HG02943 (cell line): ENCODE results near the gene TMEM178A.

ENCODE experiments used
- ATAC-seq: cut with Tn5 transposase; IDR thresholded peaks from one replicate; pipeline ENCODE4 v1.9.1; 2021; ENCODE audit warnings: mild to moderate bottlenecking, low read depth, moderate library complexity; ENCODE audit not compliant: unreplicated experiment

The TMEM178A gene

DNA sequence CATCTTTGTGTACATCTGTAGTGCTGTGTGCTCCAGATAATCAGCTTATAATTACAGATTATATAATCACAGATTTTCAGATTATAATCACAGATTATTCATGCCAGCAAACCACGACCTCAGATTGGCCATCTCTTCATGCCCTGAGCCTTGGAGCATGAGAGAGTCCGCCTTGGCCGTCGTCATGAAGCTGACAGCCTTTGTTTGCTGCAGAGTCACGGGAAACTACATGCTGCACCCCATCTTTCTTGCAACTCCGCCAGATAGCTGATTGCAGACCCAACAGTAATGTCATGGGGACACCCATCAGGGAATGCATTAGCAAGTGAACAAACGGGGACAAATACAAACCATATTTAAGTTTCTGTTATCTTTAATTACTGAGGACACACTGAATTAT is 7.3 kb downstream of the TMEM178A start:
- ATAC-seq = no peak

DNA sequence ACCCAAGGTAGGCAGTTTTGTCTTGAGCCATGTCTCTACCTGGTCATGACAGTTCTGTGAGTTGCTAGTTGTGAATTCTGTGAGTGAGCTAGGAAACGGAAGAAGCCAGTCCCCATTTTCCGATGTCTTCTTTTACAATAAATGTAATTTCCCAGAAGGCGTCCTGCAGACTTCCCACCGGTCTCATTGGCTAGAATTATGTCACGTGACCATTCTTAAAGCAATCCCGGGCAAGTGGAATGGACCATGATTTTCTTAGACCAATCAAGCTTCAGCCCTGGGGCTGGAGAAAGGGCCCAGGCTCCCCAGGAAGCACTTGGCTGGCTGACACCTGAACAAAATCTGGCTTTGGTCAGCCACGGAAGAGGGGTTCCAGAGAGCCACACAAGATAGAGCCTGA is 10.6 kb downstream of the TMEM178A start:
- no peak for ATAC-seq

DNA sequence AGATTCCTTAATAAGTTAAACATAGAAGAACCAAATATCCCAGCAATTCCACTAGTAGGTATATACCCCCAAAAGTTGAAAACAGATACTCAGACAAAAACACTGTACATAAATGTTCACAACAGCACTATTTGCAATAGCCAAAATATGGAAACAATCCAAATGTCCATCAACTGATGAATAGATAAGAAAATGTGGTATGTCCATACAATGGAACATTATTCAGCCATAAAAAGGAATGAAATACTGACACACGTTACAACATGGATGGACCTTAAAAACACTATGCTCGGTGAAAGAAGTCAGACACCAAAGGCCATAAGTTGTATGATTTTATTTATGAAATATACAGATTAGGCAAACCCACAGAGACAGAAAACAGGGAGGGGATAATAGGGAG is 12.5 kb downstream of the TMEM178A start:
- no peak for ATAC-seq

DNA sequence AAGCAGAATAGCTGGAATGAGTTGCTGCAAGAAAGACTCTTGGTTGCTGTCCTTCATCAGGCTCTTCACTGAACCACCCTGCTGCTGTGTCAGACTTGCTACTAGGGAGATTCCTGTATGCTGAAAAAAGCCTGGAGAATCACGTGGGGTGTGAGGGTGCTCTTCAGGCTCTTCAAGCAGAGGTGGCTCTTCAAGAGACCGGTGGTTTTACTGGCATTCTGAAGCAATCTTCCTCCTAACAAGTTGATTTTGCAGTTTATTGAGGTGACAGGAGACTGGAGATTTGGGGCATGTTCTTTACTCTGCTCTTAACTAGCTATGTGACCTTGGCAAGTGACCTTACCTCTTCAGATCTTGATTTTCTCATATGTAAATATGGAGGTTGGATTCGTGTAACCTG is 14.1 kb downstream of the TMEM178A start:
- ATAC-seq = no peak

DNA sequence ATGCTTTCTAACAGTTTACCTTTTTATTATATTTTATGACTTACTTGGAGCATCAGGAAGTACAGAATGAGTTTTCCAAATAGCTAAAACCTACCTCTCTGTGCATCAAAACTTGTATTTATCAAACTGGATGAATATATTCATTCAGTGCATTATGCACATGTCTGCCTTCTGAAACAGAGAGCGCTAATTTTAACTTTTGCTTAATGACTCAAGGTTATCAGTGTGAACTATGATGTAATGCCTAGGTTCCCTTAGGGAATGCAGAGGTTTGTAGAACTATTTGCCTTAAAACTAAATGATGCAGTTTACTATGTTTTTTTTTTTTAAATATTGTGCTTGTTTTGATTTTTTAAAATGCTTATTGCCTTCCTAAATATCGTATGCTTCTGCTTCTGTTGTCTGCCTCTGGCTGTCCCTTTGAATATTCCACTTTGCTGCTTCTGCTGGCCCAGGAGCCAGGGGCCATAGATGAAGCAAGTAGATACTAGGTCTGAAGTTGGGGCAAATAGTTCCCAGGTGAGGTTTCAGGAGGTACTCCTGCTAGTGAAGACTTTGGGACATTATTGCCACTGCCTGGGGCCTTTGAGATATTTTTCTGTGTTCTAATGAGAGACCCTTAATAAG is 16.5 kb downstream of the TMEM178A start:
- ATAC-seq = no peak

DNA sequence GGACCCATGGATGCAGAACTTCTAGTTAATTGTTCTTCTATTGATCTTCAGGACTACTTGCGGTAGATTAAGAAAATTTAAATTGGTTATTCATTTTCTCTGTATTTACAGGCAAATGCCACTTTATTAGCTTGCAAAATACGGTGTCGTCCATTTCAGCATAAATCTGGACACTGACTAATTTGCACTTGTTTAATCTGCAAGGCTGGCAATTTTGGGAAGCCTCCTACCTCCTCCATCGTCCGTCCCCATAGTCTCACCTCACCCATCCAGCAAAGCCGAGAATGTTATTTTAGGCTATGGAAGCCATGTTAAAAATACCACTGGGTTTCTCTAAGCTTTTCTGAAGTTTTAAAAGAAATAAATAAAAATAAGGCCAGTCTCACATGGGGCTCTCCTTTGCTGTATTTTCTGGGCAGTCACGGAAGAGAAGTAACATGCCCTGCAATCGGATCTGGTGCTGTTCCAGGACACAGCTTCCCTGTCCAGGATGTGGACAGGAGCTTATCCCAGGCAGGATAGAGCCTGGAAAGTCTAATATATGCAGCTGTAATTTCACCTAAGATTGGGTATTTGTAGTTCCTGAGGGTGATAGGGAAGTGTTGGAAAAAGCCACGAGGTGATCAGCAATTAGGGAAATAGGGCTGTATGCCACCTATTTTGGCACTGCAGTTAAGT is 17.4 kb downstream of the TMEM178A start:
- no peak for ATAC-seq

DNA sequence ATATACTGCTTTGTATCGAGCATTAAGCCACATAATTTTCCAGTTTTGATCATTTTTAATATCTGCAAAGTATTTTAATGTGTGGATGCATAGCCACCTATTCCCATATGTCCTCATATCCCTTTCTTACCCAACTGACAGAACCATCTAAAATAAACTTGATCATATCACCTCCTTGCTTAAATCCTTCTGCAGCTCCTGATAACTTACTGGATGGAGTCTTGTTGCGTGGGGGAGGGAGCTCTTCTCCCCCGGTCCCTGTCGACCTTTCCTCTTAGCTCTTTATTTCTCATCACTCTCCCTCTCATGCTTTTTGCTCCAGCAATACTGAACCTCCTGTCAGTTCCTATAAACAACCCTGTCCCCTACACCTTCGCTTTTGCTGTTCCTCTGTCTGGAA is 18.7 kb downstream of the TMEM178A start:
- ATAC-seq = no peak

DNA sequence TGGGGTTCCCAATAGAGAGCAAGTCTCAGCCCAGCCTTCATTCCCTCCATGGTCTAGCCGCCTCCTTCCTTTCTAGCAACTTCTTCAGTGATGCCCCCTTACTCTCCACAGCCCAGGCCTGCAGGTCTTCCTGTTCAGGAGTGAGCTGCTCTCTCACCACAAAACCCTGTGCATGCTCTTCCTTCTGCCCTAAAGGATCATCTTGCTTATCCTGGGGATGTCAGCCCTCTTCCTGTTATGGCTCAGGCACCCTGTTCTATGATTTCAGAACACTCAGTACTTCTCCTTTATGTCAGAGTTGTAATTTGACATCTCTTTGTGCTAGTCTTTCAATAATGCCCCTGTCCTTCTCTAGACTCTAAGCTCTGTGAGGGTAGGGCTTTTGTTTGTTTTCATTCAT is 19.4 kb downstream of the TMEM178A start:
- no peak for ATAC-seq

DNA sequence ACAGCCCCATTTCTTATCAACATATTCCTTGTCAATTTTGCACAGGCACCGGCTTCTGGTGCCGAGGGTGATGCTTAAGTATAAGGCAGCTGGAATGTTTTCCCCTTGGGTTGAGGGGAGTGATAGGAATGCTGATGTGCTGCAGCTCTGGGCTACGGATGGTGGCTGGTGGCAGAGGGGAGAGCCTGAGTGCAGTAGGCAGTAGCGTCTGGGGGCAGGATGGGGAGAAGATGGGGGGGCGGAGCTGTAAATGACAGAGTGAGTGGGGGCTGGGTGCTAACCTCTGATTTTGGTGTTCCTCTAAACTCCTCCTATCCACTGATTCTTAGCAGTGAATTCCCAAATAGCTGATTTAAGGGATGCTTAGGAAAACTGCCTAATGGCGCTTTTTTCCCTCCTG is 20.7 kb downstream of the TMEM178A start:
- ATAC-seq = no peak

DNA sequence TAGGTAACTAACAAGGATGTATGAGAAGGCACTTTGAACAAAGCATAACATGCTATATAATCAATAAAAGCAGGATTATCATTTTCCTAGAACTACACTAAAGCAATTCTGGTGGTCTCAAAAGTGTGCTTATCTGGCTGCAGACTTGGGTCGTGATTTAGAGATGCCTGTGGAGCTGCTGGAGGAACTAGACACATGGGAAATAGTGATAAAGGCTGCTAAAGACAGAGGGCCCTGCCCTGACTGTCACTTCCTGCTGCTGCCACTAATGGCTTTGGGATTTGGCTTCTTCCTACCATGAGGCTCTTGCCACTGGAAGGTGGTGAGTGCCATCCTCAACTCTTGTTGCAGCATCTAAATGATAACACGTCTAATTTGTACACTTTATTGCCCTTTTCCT is 22.5 kb downstream of the TMEM178A start:
- no peak for ATAC-seq

DNA sequence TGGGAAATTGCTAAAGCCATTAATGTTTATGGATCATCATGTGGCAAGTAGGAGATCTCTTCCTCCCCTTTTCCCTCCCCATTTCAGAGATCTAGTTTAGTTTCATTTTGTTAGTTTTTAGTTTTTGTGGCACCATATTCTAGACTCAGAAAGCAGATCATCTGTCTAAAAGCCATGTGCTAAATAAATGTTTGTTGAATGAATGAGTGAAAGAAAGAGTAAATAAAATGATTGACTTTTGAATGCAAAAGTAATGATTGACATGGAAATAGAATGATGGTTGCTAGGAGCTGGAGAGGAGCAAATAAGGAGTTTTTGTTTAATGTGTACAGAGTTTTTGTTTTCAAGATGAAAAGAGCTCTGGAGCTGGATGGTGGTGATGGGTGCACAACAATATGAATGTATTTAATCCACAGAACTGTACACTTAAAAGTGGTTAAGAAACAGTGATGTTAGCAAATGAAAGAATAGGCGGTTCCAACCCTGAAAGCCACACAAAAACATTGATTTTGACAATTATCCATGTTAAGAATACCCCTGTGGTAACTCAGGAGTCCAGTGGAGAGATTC is 23.6 kb downstream of the TMEM178A start:
- ATAC-seq = no peak

DNA sequence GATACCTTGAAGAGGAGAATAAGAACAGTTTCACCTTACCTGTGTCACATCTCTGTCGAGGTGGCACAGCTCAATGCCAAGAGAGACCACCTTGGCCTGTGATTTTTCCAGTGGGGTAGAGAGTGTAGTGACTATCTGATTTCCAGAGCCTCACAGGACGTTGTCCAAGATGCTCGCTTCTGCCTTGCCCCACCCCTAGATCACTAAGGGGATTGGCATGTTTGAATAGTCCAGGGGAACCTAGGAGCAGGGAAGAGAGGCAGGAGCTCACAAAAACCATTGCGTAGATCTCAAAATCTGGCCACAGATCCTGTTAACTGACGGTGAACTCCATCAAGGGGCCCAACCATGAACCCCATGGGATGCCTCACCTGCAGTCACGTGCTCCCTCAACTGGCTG is 24.2 kb downstream of the TMEM178A start:
- ATAC-seq = no peak

DNA sequence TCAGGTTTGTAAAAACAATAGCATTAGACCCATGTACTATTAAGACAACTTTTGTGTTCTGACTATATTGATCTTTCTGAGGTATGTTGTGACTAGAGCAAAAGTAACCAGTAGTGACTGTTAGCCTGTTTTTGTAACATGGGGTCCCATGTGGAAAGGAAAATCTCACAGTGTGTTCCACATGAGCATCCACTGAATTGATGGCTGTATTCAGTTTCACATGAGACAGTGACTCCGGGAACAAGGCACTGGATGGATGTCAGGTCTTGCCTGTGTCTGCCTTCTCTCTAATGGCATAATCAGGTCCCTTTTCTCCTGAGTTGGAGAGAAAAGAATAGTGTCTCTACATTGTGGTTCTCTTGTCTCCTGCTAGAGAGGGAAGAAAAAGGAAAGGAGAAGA is 27.5 kb downstream of the TMEM178A start:
- no peak for ATAC-seq

DNA sequence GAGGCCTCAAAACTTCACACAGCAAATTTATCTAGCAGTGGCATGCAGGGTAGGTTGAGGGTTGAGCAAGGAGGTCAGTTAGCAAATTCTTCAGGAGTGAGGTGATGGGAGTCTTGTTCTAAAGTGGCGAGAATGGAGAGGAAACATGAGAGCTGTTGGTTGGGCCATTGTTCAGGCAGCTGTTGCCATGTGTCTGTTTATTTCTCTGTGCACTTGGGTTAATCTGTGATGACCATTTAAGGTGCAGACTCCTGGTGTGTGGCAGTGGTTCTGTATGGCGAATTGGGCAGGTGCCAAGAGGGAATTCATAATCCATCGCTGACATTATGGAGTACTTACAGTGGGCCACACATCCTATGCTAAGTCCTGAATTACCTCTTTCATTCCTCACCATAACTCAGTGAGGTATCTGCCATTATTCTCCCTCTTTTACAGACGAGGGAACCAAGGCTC is 30.4 kb downstream of the TMEM178A start:
- ATAC-seq = no peak

DNA sequence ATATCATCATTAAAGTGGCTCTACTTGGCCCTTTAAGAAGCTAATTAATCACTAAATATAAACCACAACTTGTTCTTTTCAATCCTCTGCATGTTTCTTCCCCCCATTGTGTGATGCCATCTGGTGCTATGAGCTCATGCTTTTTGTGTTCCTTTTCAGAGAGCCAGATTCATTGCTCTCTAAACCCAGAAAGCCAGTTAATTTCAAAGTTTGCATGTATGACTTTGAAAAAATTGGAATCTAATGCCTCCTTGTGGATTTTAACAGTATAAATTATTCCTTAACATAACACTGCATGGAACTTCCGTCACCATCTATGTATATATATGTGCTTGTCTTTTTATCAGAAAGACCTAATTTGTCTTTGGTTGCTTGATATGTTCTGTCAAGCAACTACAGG is 31.1 kb downstream of the TMEM178A start:
- ATAC-seq = no peak

DNA sequence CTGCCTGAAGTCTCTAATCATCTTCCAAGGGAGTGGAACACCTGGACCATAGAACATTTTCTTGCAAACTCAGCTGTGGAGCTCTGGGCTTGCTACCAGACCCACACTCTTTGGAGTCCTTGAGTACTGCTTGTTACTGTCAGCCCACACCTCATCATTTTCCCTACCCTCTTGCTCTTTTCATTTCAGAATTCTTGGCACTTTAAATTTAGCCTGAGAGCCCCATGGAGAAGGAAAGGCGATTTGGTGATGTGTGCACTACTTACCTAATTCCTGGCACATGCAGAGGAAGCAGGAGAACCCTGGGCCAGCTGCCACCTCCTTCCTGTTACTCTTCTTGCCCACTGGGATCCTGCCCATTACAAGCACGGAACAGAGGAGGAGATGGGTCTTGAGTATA is 31.7 kb downstream of the TMEM178A start:
- ATAC-seq = no peak

DNA sequence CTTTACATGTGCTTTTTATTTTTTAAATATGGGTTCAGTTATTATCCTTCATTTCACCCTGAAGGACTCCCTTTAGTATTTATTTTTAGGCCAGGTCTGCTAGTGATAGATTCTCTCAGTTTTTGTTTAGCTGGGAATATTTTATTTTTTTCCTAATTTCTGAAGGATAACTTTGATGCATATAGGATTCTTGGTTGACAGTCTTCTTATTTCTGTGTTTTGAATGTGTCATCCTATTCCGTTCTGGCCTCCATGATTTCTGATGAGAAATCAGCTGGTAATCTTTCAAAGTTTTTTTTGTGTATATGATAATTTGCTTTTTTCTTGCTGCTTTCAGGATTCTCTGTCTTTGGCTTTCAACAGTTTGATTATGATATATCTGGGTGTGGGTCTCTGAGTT is 35.4 kb downstream of the TMEM178A start:
- ATAC-seq = no peak

DNA sequence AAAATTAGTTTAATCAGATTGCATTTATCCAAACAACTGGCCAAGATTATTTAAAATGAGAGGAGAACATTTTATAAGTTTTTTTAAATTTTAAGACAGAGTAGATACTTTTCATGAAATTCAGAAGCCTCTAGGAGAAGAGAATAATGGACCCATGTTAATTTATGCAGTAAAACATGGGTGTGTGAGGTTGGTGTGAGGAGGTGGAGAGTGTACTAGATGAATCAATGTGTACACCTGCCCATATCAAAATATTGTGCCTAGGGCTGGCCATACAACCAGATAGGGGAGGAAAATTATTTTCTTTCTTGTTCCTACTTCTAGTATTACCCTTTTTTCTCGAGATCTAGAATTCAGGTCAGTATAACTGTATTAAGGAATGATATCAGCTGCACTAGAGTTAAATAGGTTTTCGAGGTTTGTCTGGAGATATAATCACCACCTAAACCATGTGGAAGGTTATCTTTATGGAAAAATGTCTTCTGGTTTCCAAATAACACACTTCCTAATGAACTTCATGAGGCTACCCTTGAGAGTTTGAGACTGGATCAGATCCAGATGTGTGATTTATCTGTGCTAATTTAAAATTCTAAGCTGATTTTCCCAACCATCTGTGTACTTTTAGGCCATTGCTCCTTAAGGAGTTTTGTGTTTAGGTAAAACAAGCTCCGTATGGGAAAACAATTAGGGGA is 37.6 kb downstream of the TMEM178A start:
- ATAC-seq = no peak

DNA sequence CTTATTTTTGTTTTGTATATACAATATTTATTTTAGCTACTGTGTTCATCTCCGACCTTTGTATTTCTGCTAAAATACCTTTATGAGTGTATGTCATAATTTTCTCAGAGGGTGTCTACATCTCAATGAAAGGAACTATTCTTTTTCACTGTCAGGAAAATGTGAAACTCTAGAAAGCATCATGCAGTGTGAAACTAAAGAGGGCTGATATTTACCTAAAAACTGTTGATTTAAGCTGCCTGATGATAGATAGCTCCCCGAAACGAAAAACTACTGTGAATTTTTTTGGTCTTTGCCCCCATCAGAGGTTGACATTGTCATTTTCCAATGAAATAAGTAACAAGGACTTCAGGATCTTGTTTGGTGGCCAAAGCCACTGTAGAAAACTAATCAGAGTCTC is 38.8 kb downstream of the TMEM178A start:
- ATAC-seq = no peak

DNA sequence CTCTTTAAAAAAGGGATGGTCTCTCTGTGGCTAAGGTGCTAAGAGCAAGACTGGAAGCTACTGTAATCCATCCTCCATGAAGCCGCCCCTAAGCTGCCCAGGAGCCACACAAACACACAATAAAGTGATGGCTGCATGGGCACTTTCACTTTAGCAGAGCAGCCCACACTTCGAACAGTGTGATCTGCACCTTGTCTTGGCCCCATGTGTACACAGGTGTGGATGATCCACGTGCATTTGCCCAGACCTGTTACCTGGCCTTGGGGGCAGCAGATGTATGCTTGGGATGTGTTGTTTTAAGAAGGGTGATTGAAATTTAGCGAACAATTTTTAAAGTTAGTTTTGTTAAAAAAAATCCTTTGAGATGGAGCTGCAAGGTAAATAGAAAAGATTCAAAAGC is 39.9 kb downstream of the TMEM178A start:
- ATAC-seq = no peak

DNA sequence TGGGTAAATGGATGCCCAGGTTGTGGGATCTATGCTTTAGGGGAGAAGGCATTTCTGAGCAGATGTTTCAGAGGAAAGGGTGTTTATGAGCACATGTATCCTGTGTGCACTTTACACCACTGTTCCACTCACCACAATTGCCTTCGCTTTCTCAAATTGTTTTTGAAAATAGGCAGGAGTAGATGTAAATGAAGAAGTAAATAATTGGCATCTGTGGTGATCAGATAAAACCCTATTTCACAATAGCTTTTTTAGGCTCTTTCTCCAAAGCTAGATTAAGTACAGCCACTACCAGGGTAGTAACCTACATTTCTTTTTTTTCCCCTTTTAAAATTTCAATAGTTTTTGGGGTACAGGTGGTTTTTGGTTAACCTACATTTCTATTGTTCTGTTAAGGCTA is 40.6 kb downstream of the TMEM178A start:
- ATAC-seq = no peak

DNA sequence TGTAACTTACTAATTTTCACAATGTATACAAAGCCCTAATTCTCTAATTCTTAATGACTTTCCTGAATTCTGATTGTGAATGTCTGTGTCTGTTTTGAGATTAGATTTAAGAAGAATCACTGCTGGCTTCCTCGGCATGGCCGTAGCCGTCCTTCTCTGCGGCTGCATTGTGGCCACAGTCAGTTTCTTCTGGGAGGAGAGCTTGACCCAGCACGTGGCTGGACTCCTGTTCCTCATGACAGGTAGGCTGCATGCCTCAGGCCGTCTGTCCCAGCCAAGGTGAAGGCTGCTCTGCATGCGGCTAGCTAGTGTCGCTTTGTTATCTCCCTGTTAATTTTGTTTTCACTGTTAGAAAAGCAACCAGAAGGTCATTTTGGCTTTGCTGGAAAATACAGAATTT is 41.2 kb downstream of the TMEM178A start:
- ATAC-seq = no peak
